Common myeloid progenitor, CD34-positive (primary cell): ENCODE results near the gene ITPR2.
A peak's percentile ranks its signal among the peaks of the same experiment; 100 is the strongest.

Experiments
- CTCF ChIA-PET: fragments of 350-600 bp; sonication (Branson Sonifier 250); formaldehyde crosslinking; loops from one replicate; lab custom pipeline; 2021; ENCODE audit warnings: antibody characterized with exemption; lab: Charles Lee
- POLR2A ChIA-PET: fragments of 350-600 bp; sonication (Branson Sonifier 250); formaldehyde crosslinking; loops from one replicate; lab custom pipeline; 2021; ENCODE audit warnings: antibody characterized with exemption; lab: Charles Lee
- DNase-seq, 3 donors: peaks; one replicate each; pipeline versions ENCODE4 v3.0.0 to v3.0.0-alpha.2; 2013
- H3K27ac ChIP-seq, 2 experiments: 1 replicate in 1 of 2; 2 replicates in 1 of 2; pipeline ENCODE4 v1.7.0; 2013; ENCODE audit warnings: inconsistent platforms in 2 of 2, low read length in 2 of 2, mild to moderate bottlenecking in 2 of 2, low read depth in 1 of 2, moderate library complexity in 1 of 2; ENCODE audit not compliant: severe bottlenecking in 2 of 2, insufficient read depth in 1 of 2, poor library complexity in 1 of 2
- H3K27me3 ChIP-seq, 5 experiments: replicated peaks in 2 of 5; 1 replicate in 3 of 5; 2 replicates in 2 of 5; pipeline versions ENCODE4 v1.6.1 to v1.7.0; 2013; ENCODE audit warnings: low read length in 4 of 5, mild to moderate bottlenecking in 2 of 5, moderate library complexity in 2 of 5, inconsistent platforms in 1 of 5; ENCODE audit not compliant: insufficient read depth in 5 of 5, control insufficient read depth in 4 of 5
- H3K36me3 ChIP-seq, 4 experiments: 1 replicate in 2 of 4; 2 replicates in 2 of 4; pipeline versions ENCODE4 v1.6.1 to v1.7.0; 2013; ENCODE audit warnings: low read length in 3 of 4, control low read depth in 1 of 4, mild to moderate bottlenecking in 1 of 4; ENCODE audit not compliant: control insufficient read depth in 4 of 4, insufficient read depth in 4 of 4
- H3K4me1 ChIP-seq, 4 experiments: 1 replicate in 3 of 4; 2 replicates in 1 of 4; pipeline versions ENCODE4 v1.6.1 to v1.7.1; 2013; ENCODE audit warnings: low read length in 3 of 4, mild to moderate bottlenecking in 3 of 4, control low read depth in 1 of 4, inconsistent platforms in 1 of 4, moderate library complexity in 1 of 4; ENCODE audit not compliant: control insufficient read depth in 4 of 4, insufficient read depth in 4 of 4; ENCODE audit errors: control extremely low read depth in 1 of 4
- H3K4me3 ChIP-seq, 7 experiments: 1 replicate in 4 of 7; 2 replicates in 3 of 7; pipeline versions ENCODE4 v1.5.1 to v1.7.0; 2013; ENCODE audit warnings: mild to moderate bottlenecking in 7 of 7, low read length in 6 of 7, moderate library complexity in 6 of 7, inconsistent platforms in 2 of 7, low read depth in 2 of 7, control low read depth in 1 of 7; ENCODE audit not compliant: insufficient read depth in 4 of 7, control insufficient read depth in 1 of 7; ENCODE audit errors: extremely low read depth in 1 of 7
- H3K9me3 ChIP-seq, 5 experiments: 1 replicate in 4 of 5; 2 replicates in 1 of 5; pipeline versions ENCODE4 v1.6.1 to v1.7.1; 2013; ENCODE audit warnings: low read length in 4 of 5, mild to moderate bottlenecking in 2 of 5, inconsistent platforms in 1 of 5, low read depth in 1 of 5, moderate library complexity in 1 of 5; ENCODE audit not compliant: control insufficient read depth in 4 of 5, insufficient read depth in 2 of 5; ENCODE audit errors: control extremely low read depth in 1 of 5
- WGBS: methylation state at CpG from one replicate; pipeline ENCODE4 v1.1.5; 2013; ENCODE audit not compliant: insufficient coverage; 5-methylcytosine and 5-hydroxymethylcytosine counted together

The ITPR2 gene

GRCh38 chr12:26726956-26727355 lies 106.0 kb downstream of the ITPR2 start:
- POLR2A ChIA-PET, result no interaction called here
- Histone ChIP-seq H3K4me1 (peaks cover 6 to 20% (median 14%) of the 10 kb centered on the region in 4 experiments), H3K9me3 (peaks cover 0 to 2% (median 0%) of the 10 kb centered on the region in 5 experiments), H3K27me3 (no peaks in the 10 kb centered on the region), H3K4me3 (no peak overlapping the region), H3K36me3 (peaks cover 0 to 11% (median under 1%) of the 10 kb centered on the region in 4 experiments), H3K27ac (no peak overlapping the region)
- CTCF ChIA-PET, result no interaction called here
- DNase-seq, result no peak
- 100% methylated on average over 2 of the region's 2 CpGs for WGBS

- 96% methylated on average over 2 of the region's 2 CpGs for WGBS
- POLR2A ChIA-PET, result no interaction called here
- H3K27ac ChIP-seq, result no peak overlapping the region
- peaks cover 0 to 11% (median 2%) of the 10 kb centered on the region in 4 experiments for H3K36me3 ChIP-seq
- peaks cover 0 to 5% (median 2%) of the 10 kb centered on the region in 4 experiments for H3K4me1 ChIP-seq
- CTCF ChIA-PET, result interaction anchor here (1.2 kb wide), 1 partner anchor 21 kb away, joined by 3 read pairs; no protein-coding TSS in a partner anchor
- H3K4me3 ChIP-seq, result no peak overlapping the region
- DNase-seq, result no peak
- no peaks in the 10 kb centered on the region for H3K27me3 ChIP-seq
- peaks cover 0 to 2% (median 0%) of the 10 kb centered on the region in 5 experiments for H3K9me3 ChIP-seq
These were observed 107.6 kb downstream of the ITPR2 start for GRCh38 chr12:26725276-26725916.

- H3K27ac ChIP-seq, result no peak overlapping the region
- ChIA-PET CTCF (no interaction called here), POLR2A (no interaction called here)
- DNase-seq, result no peak
- peaks cover 0 to 4% (median 0%) of the 10 kb centered on the region in 4 experiments for H3K4me1 ChIP-seq
- H3K36me3 ChIP-seq, result peaks cover 0 to 11% (median 4%) of the 10 kb centered on the region in 4 experiments
- H3K9me3 ChIP-seq, result peaks cover 0 to 2% (median 0%) of the 10 kb centered on the region in 5 experiments
- 52% methylated on average over 3 of the region's 4 CpGs for WGBS
- H3K4me3 ChIP-seq, result no peak overlapping the region
- H3K27me3 ChIP-seq, result no peaks in the 10 kb centered on the region
These were observed 108.7 kb downstream of the ITPR2 start for GRCh38 chr12:26724309-26724702.

- DNase-seq, result no peak
- H3K27ac ChIP-seq, result no peak overlapping the region
- WGBS, result 95% methylated on average over 5 of the region's 8 CpGs
- H3K4me1 ChIP-seq, result peaks cover 0 to 4% (median 0%) of the 10 kb centered on the region in 4 experiments
- no peak overlapping the region for H3K4me3 ChIP-seq
- no peaks in the 10 kb centered on the region for H3K9me3 ChIP-seq
- no peaks in the 10 kb centered on the region for H3K27me3 ChIP-seq
- CTCF ChIA-PET, result interaction anchor here (0.9 kb wide), 1 partner anchor 10 kb away, joined by 3 read pairs; no protein-coding TSS in a partner anchor
- POLR2A ChIA-PET, result no interaction called here
- H3K36me3 ChIP-seq, result peaks cover 0 to 11% (median 5%) of the 10 kb centered on the region in 4 experiments
These were observed 109.3 kb downstream of the ITPR2 start for GRCh38 chr12:26723379-26724308.

- Histone ChIP-seq H3K27me3 (no peaks in the 10 kb centered on the region), H3K4me3 (no peak overlapping the region), H3K27ac (no peak overlapping the region), H3K9me3 (no peaks in the 10 kb centered on the region), H3K36me3 (peaks cover 0 to 11% (median 5%) of the 10 kb centered on the region in 4 experiments), H3K4me1 (peaks cover 0 to 4% (median 0%) of the 10 kb centered on the region in 4 experiments)
- WGBS, result 64% methylated on average over 2 of the region's 2 CpGs
- DNase-seq, result peak in 1 of 3 donors; percentile 30
- ChIA-PET CTCF (interaction anchor here (1.0 kb wide), 1 partner anchor 23 kb away, joined by 3 read pairs; no protein-coding TSS in a partner anchor), POLR2A (interaction anchor here (0.5 kb wide), 1 partner anchor 54 kb away, joined by 3 read pairs; no protein-coding TSS in a partner anchor)
These were observed 111.2 kb downstream of the ITPR2 start for GRCh38 chr12:26721800-26722199.

GRCh38 chr12:26719852-26720251 lies 113.1 kb downstream of the ITPR2 start:
- H3K4me3 ChIP-seq, result no peak overlapping the region
- H3K4me1 ChIP-seq, result peaks cover 0 to 4% (median 0%) of the 10 kb centered on the region in 4 experiments
- POLR2A ChIA-PET, result no interaction called here
- no peak overlapping the region for H3K27ac ChIP-seq
- H3K9me3 ChIP-seq, result no peaks in the 10 kb centered on the region
- H3K27me3 ChIP-seq, result no peaks in the 10 kb centered on the region
- CTCF ChIA-PET, result interaction anchor here (1.2 kb wide), 1 partner anchor 27 kb away, joined by 3 read pairs; no protein-coding TSS in a partner anchor
- WGBS, result no CpG with 5 or more reads among the region's 1 CpG
- H3K36me3 ChIP-seq, result peaks cover 3 to 12% (median 9%) of the 10 kb centered on the region in 4 experiments
- DNase-seq, result no peak
